HUES48 (cell line): ENCODE results near the gene PPP1CC.

Experiments used
- H3K27ac ChIP-seq: one replicate; pipeline ENCODE4 v1.7.0; 2013; ENCODE audit warnings: low read depth, low read length, inconsistent platforms
- H3K27me3 ChIP-seq: 2 replicates; pipeline ENCODE4 v1.6.1; 2013; ENCODE audit warnings: mild to moderate bottlenecking, low read length; ENCODE audit not compliant: control insufficient read depth, insufficient read depth
- H3K36me3 ChIP-seq: 2 replicates; pipeline ENCODE4 v1.6.1; 2013; ENCODE audit warnings: low read length; ENCODE audit not compliant: control insufficient read depth, insufficient read depth
- H3K4me1 ChIP-seq: 2 replicates; pipeline ENCODE4 v1.6.1; 2013; ENCODE audit warnings: mild to moderate bottlenecking, low read length; ENCODE audit not compliant: control insufficient read depth, insufficient read depth
- H3K4me3 ChIP-seq: 2 replicates; pipeline ENCODE4 v1.5.1; 2013; ENCODE audit warnings: mild to moderate bottlenecking, low read depth, low read length
- H3K9ac ChIP-seq: 2 replicates; pipeline ENCODE4 v1.6.1; 2013; ENCODE audit warnings: mild to moderate bottlenecking, low read depth, low read length, moderate library complexity
- H3K9me3 ChIP-seq: 2 replicates; pipeline ENCODE4 v1.6.1; 2013; ENCODE audit warnings: low read length; ENCODE audit not compliant: control insufficient read depth, insufficient read depth

Gene PPP1CC

DNA sequence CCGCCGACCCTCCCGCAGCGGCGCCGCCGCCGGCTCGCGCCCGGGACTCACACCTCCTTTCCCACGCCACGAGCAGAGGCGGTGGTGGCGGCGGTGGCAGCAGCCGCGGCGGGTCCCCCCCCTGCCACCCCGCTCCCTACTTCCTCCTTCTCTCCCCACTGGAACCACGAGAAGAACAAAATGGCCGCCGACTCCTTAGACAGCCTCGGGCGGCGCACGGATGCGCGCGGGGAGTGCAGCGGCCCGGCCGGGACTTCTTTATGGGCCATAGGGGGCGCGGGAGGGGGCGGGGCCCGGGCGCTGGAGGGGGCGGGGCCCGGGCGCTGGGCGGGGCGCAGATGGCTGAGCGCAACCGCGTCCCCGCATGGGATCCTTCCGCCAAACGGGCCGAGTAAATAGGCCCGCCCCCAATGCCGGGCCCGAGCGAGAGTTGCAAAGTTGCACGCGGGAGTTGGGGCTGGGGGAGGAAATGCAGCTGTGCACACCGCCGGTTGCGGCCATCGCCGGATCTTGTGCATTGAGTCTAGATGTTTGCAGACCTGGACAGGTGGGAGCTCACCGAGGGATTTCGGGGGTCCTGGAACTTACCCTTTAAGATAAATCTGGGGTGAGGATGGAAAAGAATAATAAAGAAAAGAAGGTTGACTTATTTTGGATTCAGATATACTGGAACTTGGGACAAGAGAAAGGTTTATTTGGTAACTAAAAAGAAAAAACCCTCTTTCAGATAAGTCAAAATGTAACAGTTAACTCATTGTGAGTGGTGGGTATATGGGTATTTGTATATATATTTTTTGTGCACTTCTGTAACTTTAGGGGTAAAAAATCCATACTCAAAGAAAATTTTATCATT, at the start of gene PPP1CC:
Gene PPP1CC (minus strand): TSS at position 174 of the 853 bp plus-strand sequence. CDS start 184 bp downstream, outside the sequence.
- H3K27me3 ChIP-seq: no peaks in the 10 kb centered on the region
- no peaks in the 10 kb centered on the region for H3K9me3 ChIP-seq
- H3K4me3 ChIP-seq: peak within 1 kb of the TSS; percentile 90
- peaks cover 10% of the 10 kb centered on the region; the same call in 1 of the 2 replicates for H3K36me3 ChIP-seq
- H3K27ac ChIP-seq: peak within 1 kb of the TSS; percentile 76
- H3K4me1 ChIP-seq: peaks cover 26% of the 10 kb centered on the region
- H3K9ac ChIP-seq: peak within 1 kb of the TSS; percentile 91

DNA sequence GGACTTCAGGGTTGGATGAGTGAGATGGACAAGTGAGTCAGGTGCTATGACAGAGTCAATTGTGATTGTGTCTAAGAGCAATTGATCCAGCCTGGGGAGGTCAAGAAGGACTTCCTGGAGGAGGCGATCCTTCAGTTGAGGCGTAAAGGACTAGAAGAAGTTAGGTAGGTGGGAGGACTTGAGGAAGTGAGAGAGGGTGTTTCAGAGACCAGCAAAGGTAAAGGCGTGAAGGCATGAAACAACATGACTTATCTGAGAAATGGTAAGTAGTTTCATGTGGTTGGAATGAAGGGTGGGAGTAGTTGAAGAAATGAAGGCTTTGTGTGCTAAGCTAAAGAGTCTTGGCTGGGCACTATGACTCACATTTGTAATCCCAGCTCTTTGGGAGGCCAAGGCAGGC, 48.9 kb upstream of the PPP1CC start:
- H3K27me3 ChIP-seq: no peaks in the 10 kb centered on the region
- H3K27ac ChIP-seq: no peak overlapping the region
- no peak overlapping the region for H3K9ac ChIP-seq
- H3K9me3 ChIP-seq: no peaks in the 10 kb centered on the region
- H3K4me3 ChIP-seq: no peak overlapping the region
- no peaks in the 10 kb centered on the region for H3K36me3 ChIP-seq
- H3K4me1 ChIP-seq: 0 out of 2 replicates have a peak, but pooled peaks cover 4% of the 10 kb centered on the region

DNA sequence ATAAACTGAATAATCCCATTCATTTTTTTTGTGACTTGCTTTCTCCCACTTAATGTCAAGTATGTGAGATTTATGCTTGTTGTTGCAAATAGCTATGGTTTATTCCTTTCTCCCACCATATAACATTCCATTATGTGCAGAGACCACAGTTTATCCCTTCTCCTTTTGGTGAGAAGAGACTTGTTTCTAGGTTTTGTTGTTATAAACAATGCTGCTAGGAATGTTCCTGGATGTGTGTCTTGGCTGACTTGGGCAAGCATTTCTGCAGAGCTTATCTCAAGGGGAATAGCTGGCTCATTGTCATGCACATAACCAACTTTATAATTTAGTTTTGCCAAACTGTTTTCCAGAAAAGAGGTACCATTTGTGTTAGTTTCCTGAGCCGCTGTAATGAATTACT, 47.6 kb upstream of the PPP1CC start:
- Histone ChIP-seq H3K4me1 (0 out of 2 replicates have a peak, but pooled peaks cover 4% of the 10 kb centered on the region), H3K27me3 (no peaks in the 10 kb centered on the region), H3K27ac (no peak overlapping the region), H3K9me3 (no peaks in the 10 kb centered on the region), H3K9ac (no peak overlapping the region), H3K4me3 (no peak overlapping the region), H3K36me3 (no peaks in the 10 kb centered on the region)

DNA sequence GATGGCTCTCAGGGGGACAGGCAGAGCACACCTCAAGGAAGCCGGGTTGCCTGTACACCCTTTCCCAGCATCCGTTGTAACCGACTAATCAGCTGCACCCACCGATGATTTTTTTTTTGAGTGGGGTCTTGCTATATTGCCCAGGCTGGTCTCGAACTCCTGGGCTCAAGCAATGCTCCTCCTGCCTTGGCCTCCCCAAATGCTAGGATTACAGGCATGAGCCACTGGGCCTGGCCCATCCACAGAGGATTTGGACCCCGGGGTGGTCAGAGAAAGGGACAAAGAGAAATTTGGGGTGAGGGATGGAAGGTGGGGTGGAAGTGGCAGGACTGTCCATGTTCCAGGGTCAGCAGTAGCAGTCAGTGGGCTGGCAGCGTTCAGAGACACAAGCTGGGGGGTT, 43.3 kb upstream of the PPP1CC start:
- H3K27ac ChIP-seq: no peak overlapping the region
- 0 out of 2 replicates have a peak, but pooled peaks cover 4% of the 10 kb centered on the region for H3K4me1 ChIP-seq
- H3K27me3 ChIP-seq: no peaks in the 10 kb centered on the region
- no peaks in the 10 kb centered on the region for H3K9me3 ChIP-seq
- H3K4me3 ChIP-seq: no peak overlapping the region
- H3K36me3 ChIP-seq: no peaks in the 10 kb centered on the region
- H3K9ac ChIP-seq: no peak overlapping the region

DNA sequence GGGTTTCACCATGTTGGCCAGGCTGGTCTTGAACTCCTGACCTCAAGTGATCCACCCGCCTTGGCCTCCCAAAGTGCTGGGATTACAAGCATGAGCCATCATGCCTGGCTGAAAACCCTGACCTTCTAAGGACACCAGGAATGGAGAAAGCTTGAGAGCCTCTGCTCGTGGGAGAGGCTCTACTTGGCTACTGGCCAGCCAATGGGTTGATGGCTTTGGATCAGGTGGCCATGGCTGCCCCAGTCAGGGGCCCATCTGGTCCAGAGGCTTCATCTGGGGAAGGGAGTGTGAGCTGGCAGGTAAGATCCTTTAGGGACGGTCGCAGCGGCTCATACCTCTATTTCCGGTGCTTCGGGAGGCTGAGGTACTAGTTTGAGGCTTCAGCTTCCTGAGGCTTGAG, 42.5 kb upstream of the PPP1CC start:
- Histone ChIP-seq H3K27me3 (no peaks in the 10 kb centered on the region), H3K4me3 (no peak overlapping the region), H3K36me3 (no peaks in the 10 kb centered on the region), H3K9me3 (no peaks in the 10 kb centered on the region), H3K4me1 (0 out of 2 replicates have a peak, but pooled peaks cover 2% of the 10 kb centered on the region), H3K27ac (no peak overlapping the region), H3K9ac (no peak overlapping the region)

- Histone ChIP-seq H3K4me1 (no peaks in the 10 kb centered on the region), H3K27me3 (no peaks in the 10 kb centered on the region), H3K9me3 (no peaks in the 10 kb centered on the region), H3K4me3 (no peak overlapping the region), H3K9ac (no peak overlapping the region), H3K36me3 (no peaks in the 10 kb centered on the region), H3K27ac (no peak overlapping the region)
Measured at GRCh38 chr12:110782922-110783321, 40.2 kb upstream of the PPP1CC start.

DNA sequence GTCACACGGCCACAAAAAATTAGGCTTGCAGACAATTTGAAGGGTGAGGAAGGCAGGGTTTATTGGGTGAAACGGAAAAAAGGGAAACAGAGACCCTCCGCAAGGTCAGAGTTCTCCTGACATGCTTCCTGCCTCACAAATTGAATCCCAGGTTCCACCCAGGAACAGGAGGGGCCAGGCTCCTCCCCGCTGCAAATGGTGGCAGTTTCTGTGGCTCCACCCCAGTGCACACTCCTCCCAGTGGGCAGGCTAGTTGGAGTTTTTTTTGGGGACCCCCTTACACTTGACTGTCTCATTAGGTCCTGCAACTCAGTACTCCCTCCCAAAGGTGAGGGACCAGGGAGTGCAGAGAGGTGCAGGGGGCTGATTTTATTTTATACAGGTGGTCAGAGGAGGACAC, 39.4 kb upstream of the PPP1CC start:
- no peak overlapping the region for H3K27ac ChIP-seq
- no peak overlapping the region for H3K9ac ChIP-seq
- H3K9me3 ChIP-seq: no peaks in the 10 kb centered on the region
- no peak overlapping the region for H3K4me3 ChIP-seq
- no peaks in the 10 kb centered on the region for H3K4me1 ChIP-seq
- H3K27me3 ChIP-seq: no peaks in the 10 kb centered on the region
- H3K36me3 ChIP-seq: no peaks in the 10 kb centered on the region

GRCh38 chr12:110780448-110780847, 37.8 kb upstream of the PPP1CC start:
- Histone ChIP-seq H3K27me3 (no peaks in the 10 kb centered on the region), H3K9ac (no peak overlapping the region), H3K36me3 (no peaks in the 10 kb centered on the region), H3K27ac (no peak overlapping the region), H3K4me3 (no peak overlapping the region), H3K9me3 (no peaks in the 10 kb centered on the region), H3K4me1 (0 out of 2 replicates have a peak, but pooled peaks cover 3% of the 10 kb centered on the region)

DNA sequence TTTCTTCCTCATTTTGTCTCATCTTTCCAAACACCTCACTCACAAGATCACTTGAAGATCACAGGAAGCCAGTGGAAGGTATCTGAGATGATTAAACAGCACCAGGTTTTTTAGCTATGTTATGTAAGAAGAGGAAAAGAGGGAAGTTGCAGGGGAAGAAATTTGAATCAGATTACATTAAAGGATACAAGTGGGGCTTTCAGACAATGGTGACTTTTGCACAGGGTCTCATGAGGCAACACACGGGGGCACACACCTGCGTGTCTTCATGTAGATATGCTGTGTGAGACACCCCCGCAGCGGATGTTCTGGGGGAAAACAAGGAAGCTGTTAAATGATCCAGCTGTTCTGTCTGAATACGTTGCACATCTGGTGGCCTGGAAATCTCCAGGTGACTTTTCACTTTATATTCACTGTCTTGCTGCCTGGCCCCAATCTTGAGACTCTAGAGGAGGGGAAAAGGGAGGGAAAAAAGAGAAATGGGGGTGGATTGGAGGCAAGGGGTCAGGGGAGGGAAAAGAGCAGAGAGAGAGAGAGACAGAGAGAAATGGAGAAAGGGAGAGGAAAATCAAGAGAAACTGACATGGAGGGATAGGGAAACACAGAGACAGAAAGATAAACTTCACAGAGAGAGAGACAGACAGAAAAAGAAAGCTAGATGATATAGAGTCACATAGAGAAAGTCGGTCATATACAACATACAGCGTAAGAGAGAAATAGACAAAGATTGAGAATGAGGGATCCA, 36.3 kb upstream of the PPP1CC start:
- H3K4me1 ChIP-seq: 0 out of 2 replicates have a peak, but pooled peaks cover 3% of the 10 kb centered on the region
- H3K27me3 ChIP-seq: no peaks in the 10 kb centered on the region
- no peak overlapping the region for H3K4me3 ChIP-seq
- H3K9me3 ChIP-seq: no peaks in the 10 kb centered on the region
- H3K9ac ChIP-seq: no peak overlapping the region
- H3K36me3 ChIP-seq: no peaks in the 10 kb centered on the region
- H3K27ac ChIP-seq: no peak overlapping the region

DNA sequence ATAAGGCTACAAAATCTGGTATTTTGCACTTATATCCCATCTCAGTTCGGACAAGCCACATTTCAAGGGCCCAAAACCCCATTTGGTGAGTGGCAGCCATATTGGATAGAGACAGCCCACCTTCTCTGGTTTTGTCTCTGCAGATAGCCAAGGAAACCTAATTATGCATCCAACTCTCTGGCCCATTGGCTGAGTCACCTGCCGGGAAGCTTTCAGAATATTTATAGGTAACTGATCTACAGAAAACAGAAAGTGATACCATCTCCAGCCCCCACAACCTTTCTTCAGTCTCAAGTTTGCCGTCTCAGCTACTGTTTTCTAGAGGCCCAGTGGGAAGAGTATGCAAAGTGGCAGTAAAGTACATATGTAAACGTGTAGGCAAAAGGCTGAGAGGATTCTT, 33.7 kb upstream of the PPP1CC start:
- Histone ChIP-seq H3K27ac (no peak overlapping the region), H3K9ac (no peak overlapping the region), H3K4me3 (no peak overlapping the region), H3K36me3 (no peaks in the 10 kb centered on the region), H3K9me3 (no peaks in the 10 kb centered on the region), H3K4me1 (0 out of 2 replicates have a peak, but pooled peaks cover 3% of the 10 kb centered on the region), H3K27me3 (no peaks in the 10 kb centered on the region)

GRCh38 chr12:110775997-110776396, 33.3 kb upstream of the PPP1CC start:
- Histone ChIP-seq H3K4me3 (no peak overlapping the region), H3K27ac (no peak overlapping the region)

More at GRCh38 chr12:110775997-110776396, 33.3 kb upstream of the PPP1CC start:
- no peaks in the 10 kb centered on the region for H3K36me3 ChIP-seq
- 0 out of 2 replicates have a peak, but pooled peaks cover 3% of the 10 kb centered on the region for H3K4me1 ChIP-seq
- H3K9ac ChIP-seq: no peak overlapping the region
- H3K9me3 ChIP-seq: no peaks in the 10 kb centered on the region
- no peaks in the 10 kb centered on the region for H3K27me3 ChIP-seq
